GM21786 (cell line): ENCODE results near the gene ZNF777.

Experiments
- ATAC-seq: cut with Tn5 transposase; IDR thresholded peaks from one replicate; pipeline ENCODE4 v1.9.1; 2021; ENCODE audit not compliant: unreplicated experiment

ZNF777 gene

DNA sequence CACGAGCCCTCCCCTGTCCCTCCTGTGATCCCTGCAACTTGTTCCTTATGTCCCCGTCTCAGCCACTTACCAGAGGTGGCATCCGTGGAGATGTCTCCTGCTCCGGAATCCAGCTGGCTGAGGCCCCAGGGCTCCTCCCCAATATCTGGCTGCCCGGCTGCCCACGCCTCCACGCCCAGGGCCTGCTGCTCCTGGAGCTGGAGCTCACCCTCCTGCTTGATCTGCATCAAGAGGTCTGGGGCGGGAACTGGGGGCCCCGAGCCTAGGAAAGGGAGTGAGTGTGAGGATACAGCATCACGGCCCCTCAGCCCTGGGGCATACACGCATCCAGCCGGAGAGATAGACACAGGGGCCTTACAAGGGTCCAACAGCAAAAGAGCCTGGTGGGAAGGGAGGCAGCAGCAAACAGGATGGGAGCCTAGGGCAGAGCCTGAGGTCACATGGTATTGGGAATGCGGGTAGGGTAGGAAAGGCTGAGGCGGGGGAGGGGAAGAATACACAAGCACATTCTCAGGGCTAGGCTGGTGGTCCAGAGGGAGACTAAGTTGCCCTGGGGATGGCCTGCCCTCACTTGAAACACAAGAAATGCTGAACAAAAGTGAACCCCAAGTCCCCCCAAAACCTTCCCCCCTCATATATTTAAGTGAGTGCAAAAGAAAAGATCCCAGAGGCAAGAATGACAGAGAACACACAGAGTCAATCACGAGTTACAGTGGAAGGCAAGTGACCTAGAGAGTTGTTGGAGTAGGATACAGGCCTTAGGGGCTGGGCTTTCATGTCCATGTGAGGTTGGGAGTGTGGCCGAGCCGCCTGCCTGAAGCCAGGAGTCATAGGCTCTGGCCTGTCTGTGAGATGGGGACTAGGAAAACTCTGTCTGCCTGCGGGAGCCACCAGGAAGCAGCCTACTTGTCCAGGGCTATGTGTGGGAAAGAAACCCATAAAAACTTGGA lies 16.9 kb upstream of the ZNF777 start:
- no peak for ATAC-seq

DNA sequence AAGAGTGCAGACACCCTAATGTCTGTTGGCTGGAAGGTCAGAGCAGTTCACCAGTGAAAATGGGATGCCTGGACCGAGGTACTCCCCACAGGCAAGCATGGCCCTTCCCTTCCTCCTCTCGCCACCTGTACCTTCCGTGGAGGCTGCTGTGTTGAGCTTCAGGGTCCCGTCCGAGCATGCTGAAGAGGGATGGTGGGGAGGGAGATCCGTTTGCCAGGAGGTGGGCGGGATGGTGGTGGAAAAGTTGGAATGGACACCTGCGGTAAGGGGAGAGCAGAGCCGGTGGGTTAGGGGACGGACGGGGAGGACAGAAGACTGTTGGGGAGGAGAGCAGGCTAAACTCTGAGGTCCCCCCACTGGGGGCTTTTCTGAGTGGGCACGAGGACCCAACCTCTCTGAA lies 15.9 kb upstream of the ZNF777 start:
- no peak for ATAC-seq

DNA sequence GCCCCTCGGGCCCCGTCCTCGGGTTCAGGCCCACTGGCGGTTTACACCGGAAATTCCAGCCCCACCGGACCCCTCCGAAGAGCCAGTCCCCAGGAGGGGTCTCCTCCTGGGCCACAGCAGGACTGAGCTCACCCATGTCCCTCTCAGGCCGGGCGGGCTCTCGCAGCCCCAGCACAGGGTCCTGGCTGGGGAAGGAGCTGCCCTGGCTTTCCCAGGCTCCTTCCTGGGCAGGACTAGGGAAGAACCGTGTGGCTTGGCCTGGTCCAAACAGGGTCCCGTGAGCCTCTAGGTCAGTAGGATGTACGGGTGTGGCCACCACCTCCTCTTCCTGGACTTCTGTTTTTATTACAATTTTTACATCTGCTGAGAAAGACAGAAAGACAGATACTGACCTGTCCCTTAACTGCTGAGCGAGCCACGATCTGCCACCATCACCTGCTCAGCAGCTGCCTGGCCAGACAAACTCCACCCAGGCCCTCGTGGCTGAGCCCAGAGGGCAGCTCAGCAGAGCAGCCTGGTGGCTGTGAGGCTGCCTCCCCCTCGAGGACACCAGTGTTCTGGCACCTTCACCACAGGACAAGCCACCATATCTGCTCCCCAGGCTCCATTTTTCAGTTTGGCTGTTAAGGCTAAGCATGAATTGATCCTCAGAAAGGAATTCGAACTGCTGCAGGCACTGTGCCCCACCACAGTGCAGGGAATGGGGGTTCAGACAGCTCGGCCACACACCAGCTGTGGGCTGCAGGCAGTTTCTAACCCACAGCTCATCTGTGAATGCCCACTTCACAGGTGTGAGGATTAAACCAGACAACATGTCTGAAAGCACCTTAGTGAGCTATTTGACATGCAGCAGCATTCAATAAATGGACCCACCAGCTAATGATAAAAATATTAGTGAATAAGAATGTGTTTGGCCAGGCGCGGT lies 14.5 kb upstream of the ZNF777 start:
- ATAC-seq: no peak

GRCh38 chr7:149474309-149475120 lies 13.7 kb upstream of the ZNF777 start:
- no peak for ATAC-seq

GRCh38 chr7:149473251-149473650 lies 12.4 kb upstream of the ZNF777 start:
- no peak for ATAC-seq

- ATAC-seq: no peak
These were observed 10.6 kb upstream of the ZNF777 start for GRCh38 chr7:149471289-149471953.

GRCh38 chr7:149469806-149470205 lies 8.9 kb upstream of the ZNF777 start:
- no peak for ATAC-seq

DNA sequence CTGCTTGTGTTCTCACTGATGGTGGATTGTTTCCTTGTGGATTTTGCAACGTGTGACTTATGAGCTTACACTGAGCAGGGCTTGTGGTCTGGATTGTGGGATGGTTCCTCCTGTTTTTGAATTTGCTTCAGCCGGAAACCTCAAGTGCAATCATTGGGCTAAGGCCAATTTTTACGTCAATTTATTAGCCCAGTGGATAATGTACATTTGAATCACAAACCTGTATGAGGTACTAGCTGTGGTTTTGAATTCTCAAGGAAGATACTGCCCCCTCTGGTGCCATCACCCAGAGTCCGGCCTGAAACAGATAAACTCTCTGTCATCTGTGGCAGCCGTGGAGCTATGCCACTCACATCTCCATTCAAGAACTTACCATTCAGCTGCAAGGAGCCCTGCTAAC lies 7.3 kb upstream of the ZNF777 start:
- ATAC-seq: no peak

DNA sequence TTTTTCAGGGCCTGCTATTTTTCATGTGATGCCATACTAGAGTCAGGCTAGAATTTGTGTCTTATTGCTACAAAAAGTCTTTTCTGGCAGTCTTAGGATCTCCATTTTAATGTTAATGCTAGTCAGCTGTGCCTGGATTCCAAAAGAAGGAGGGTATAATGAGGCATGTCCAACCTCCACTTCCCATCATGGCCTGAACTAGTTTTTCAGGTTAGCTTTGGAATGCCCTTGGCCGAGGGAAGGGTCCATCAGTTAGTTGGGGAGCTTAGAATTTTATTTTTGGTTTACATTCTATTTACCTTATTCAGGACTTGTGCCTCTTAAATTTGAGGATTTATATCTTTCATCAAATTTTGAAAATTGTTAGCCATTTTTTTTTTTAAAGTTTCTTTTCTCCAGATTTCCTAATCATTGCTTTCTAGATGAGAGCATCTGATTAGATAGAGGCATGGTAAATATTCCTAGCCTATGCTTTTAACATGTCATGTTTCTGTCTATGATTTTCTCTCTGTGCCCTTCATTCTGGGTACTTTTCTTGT lies 6.5 kb upstream of the ZNF777 start:
- ATAC-seq: no peak

GRCh38 chr7:149466364-149466763 lies 5.5 kb upstream of the ZNF777 start:
- no peak for ATAC-seq

GRCh38 chr7:149463500-149464161 lies 2.8 kb upstream of the ZNF777 start:
- no peak for ATAC-seq

DNA sequence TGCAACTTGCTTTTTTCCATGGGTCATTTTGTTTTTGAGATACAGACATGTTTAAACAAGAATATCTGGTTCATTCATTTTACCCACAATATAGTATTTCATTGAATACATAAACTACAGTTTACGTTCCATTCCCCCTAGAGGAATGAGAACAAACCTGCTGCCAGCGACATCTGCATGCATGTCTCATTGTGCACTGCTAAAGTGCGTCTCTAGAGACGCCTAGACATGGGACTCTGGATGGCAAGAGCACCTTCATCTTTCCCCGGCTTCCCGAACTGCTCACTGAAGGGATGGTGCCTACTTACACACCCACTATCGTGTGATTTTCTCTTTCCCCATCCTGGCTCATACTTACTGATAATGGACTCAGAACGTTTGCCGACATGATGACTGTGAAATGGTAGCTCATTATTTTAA lies 1.2 kb upstream of the ZNF777 start:
- no peak for ATAC-seq

- ATAC-seq: peak; percentile 25
These were observed 1.1 kb downstream of the ZNF777 start for GRCh38 chr7:149459540-149460452.

- no peak for ATAC-seq
These were observed 1.7 kb downstream of the ZNF777 start for GRCh38 chr7:149459201-149459539.

- no peak for ATAC-seq
These were observed 2.6 kb downstream of the ZNF777 start for GRCh38 chr7:149458235-149458634.

- no peak for ATAC-seq
These were observed 3.1 kb downstream of the ZNF777 start for GRCh38 chr7:149457766-149458165.

GRCh38 chr7:149456506-149457421 lies 4.1 kb downstream of the ZNF777 start:
- no peak for ATAC-seq
